Thoracic aorta (tissue), 2 donors: Measurements from ENCODE around the gene TESK1. TPM values are rescaled to one million over a fixed set of nuclear protein-coding genes. Genes with fewer than 3 reads are reported as not detected.

ENCODE experiments used
- ATAC-seq: fragments of 150-250 bp; one replicate; pipeline ENCODE4 v1.8.0; 2017; ENCODE audit warnings: low read depth; ENCODE audit not compliant: insufficient number of reproducible peaks, low FRiP score
- DNase-seq: peaks from one replicate; pipeline ENCODE4 v3.0.0-alpha.2; 2020; ENCODE audit warnings: low spot score
- H3K27ac ChIP-seq, 2 donors: fragments of 200-600 bp; sonication (generic); 1 replicate in 1 of 2; 2 replicates in 1 of 2; pipeline ENCODE4 v1.5.1; 2016; ENCODE audit warnings: mild to moderate bottlenecking in 2 of 2, moderate library complexity in 2 of 2
- H3K27me3 ChIP-seq: fragments of 200-600 bp; sonication (generic); replicated peaks from 2 replicates; pipeline ENCODE4 v1.6.0; 2016; ENCODE audit warnings: mild to moderate bottlenecking; ENCODE audit not compliant: insufficient read depth
- H3K36me3 ChIP-seq: fragments of 200-600 bp; sonication (generic); one replicate; pipeline ENCODE4 v1.5.1; 2016
- H3K4me1 ChIP-seq, 2 donors: fragments of 200-600 bp; sonication (generic); 1 replicate in 1 of 2; 2 replicates in 1 of 2; pipeline versions ENCODE4 v1.5.1 to v1.6.0; 2016; ENCODE audit warnings: low read depth in 2 of 2, mild to moderate bottlenecking in 1 of 2; ENCODE audit not compliant: control insufficient read depth in 1 of 2
- H3K4me3 ChIP-seq: fragments of 200-600 bp; sonication (generic); 2 replicates; pipeline ENCODE4 v1.5.1; 2016; ENCODE audit warnings: mild to moderate bottlenecking
- H3K9me3 ChIP-seq: fragments of 200-600 bp; sonication (generic); 2 replicates; pipeline ENCODE4 v1.5.1; 2016
- total RNA-seq, 2 donors: library from RNA; depleted of rRNA; stranded (reverse); fragments of >200 nt; gene quantifications; one replicate each; pipeline versions ENCODE4 v1.1.0 to v1.2.3, GENCODE V29; 2016
- TF ChIP-seq, protein P1 (sequence below): fragments of 200-600 bp; sonication (generic); IDR thresholded peaks from one replicate; pipeline ENCODE4 v1.5.1; 2019; ENCODE audit warnings: antibody characterized with exemption

TESK1 gene
- total RNA-seq, 2 donors from 2014 or later: 64.5 to 69.9 TPM

DNA sequence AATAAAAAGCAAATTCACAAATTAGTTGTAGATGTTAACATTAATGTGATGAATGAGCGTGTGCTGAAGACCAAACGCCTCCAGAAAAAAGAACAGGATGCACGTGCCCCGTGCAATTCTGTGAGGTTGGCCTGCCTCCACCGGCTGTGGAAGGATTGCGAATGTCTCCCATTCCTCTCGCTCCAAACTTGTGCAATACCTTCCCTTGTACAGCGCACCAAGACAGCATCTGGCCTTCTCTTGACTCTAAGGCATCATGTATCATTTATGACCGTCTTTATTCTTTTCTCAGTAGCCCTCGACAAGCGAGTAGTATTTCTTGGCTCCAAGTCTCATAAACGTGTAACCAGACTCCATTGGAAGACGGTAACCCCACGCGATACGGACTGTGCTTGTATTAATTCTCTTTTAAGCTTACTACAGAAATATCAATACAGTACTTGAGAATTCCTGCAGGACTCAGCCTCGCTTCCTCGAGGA is 1.5 kb upstream of the TESK1 start:
- DNase-seq (no peak), ATAC-seq (peak; percentile 54)
- H3K4me1 ChIP-seq: peaks cover 24 to 48% of the 10 kb centered on the region in 2 donors
- H3K36me3 ChIP-seq: peaks cover 13% of the 10 kb centered on the region
- TF ChIP-seq, protein P1, sequence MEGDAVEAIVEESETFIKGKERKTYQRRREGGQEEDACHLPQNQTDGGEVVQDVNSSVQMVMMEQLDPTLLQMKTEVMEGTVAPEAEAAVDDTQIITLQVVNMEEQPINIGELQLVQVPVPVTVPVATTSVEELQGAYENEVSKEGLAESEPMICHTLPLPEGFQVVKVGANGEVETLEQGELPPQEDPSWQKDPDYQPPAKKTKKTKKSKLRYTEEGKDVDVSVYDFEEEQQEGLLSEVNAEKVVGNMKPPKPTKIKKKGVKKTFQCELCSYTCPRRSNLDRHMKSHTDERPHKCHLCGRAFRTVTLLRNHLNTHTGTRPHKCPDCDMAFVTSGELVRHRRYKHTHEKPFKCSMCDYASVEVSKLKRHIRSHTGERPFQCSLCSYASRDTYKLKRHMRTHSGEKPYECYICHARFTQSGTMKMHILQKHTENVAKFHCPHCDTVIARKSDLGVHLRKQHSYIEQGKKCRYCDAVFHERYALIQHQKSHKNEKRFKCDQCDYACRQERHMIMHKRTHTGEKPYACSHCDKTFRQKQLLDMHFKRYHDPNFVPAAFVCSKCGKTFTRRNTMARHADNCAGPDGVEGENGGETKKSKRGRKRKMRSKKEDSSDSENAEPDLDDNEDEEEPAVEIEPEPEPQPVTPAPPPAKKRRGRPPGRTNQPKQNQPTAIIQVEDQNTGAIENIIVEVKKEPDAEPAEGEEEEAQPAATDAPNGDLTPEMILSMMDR: no peak
- H3K4me3 ChIP-seq: peak overlapping the region; percentile 90
- no peaks in the 10 kb centered on the region for H3K27me3 ChIP-seq
- H3K27ac ChIP-seq: peak overlapping the region; percentile 88 to 89
- H3K9me3 ChIP-seq: no peaks in the 10 kb centered on the region

DNA sequence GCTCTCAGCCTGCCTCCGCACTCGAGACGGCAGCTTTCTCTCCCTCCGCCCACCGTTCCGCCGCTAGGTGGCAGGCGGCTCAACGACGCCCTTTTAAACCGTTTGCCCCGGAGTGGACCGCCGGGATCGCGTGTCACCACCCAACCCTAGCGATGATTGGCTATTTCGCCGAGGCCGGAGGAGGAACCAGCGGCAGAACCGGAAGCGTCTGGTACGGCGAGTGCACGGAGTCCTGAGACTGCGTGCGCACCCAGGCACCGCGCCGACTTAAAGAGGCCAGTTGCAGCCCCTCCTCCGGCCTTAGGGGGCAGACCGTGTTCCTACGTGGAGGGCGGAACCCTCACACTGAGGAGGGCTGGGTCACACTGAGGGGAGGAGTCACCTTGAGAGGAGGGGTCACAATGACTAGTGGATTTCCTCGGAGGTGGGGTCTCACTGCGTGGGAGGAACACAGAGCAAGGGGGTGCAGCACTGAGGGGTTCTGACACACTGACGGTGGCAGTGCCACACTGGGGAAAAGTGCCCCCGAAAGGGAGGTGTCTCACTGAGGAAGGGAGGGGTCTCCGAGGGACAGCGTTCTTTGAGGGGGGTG is 980 bp upstream of the TESK1 start:
- Histone ChIP-seq H3K27ac (peak overlapping the region; percentile 91 to 94), H3K27me3 (no peaks in the 10 kb centered on the region), H3K36me3 (peaks cover 18% of the 10 kb centered on the region), H3K9me3 (no peaks in the 10 kb centered on the region), H3K4me1 (peaks cover 19 to 43% of the 10 kb centered on the region in 2 donors), H3K4me3 (peak overlapping the region; percentile 90)
- TF ChIP-seq, protein P1: peak; percentile 89
- peak; percentile 91 for ATAC-seq
- peak; percentile 99 for DNase-seq

DNA sequence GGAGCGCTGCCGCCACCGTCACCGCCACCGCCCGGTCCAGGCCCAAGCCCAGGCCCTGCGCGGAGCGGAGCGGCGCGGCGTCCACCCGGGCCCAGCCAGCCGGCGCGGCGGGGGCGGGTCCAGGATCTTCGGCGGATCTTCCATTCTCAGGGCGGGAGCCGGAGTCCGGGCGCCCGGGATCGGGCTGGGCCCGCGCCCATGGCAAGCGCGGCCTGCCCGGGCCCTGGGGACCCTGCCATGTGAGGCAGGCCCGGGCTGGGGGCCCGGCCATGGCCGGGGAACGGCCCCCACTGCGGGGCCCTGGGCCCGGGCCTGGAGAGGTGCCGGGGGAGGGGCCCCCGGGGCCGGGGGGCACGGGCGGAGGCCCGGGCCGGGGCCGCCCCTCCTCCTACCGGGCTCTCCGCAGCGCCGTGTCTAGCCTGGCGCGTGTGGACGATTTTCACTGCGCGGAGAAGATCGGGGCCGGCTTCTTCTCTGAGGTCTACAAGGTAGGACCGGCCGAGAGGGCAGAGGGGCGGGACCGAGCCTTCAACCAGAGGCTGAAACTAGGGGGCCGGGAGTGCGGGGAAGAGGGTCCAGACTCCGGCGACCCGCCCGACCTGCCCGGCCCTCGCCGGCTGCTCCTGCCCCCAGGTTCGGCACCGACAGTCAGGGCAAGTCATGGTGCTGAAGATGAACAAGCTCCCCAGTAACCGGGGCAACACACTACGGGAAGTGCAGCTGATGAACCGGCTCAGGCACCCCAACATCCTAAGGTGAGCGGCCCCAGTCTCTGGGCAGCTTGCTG is 482 bp downstream of the TESK1 start:
- TF ChIP-seq, protein P1: no peak

DNA sequence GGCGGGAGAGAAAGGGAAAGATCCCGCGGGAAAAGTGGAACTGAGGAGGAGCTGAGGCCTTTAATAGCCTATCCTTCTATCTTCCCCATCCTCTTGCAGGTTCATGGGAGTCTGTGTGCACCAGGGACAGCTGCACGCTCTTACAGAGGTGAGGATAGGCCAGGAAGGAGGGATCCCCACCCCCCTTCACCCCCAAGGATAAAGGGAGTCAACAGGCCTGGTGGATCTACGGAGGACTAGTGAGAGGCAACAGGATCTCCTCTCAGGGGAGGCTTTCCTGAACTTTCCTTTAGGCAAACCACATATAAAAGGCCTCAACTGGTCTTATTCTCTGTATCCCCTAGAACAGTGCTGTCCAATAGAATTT is 1.1 kb downstream of the TESK1 start:
- TF ChIP-seq, protein P1: no peak
- DNase-seq (no peak), ATAC-seq (no peak)
- Histone ChIP-seq H3K4me1 (peaks cover 19 to 25% of the 10 kb centered on the region in 2 donors), H3K36me3 (peaks cover 24% of the 10 kb centered on the region), H3K4me3 (peak overlapping the region; percentile 90), H3K27ac (peak overlapping the region; percentile 58 to 66), H3K9me3 (no peaks in the 10 kb centered on the region), H3K27me3 (no peaks in the 10 kb centered on the region)

More for the DNA sequence above, 482 bp downstream of the TESK1 start:
- Histone ChIP-seq H3K36me3 (peaks cover 24% of the 10 kb centered on the region), H3K27ac (peak overlapping the region; percentile 58 to 66), H3K27me3 (no peaks in the 10 kb centered on the region), H3K4me1 (peaks cover 19 to 29% of the 10 kb centered on the region in 2 donors), H3K4me3 (peak overlapping the region; percentile 90), H3K9me3 (no peaks in the 10 kb centered on the region)
- ATAC-seq (no peak), DNase-seq (no peak)

DNA sequence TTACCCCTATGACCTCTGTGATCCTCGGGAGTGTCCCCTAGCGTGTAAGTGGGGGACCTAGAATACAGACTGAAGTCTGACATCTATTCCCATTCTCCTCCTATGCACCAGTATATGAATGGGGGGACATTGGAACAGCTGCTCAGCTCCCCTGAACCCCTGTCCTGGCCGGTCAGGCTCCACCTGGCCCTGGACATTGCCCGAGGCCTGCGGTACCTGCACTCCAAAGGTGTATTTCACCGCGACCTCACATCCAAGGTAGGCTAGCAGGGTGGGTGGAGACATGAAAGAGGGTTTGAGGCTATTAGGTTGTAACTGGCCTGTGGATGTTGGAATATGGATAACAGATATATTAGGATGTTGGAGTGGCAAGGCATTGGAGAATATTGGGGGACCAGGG is 1.7 kb downstream of the TESK1 start:
- peaks cover 24% of the 10 kb centered on the region for H3K36me3 ChIP-seq
- no peak for ATAC-seq
- TF ChIP-seq, protein P1: no peak
- peaks cover 19 to 25% of the 10 kb centered on the region in 2 donors for H3K4me1 ChIP-seq
- H3K4me3 ChIP-seq: peak overlapping the region; percentile 90
- H3K9me3 ChIP-seq: no peaks in the 10 kb centered on the region
- H3K27me3 ChIP-seq: no peaks in the 10 kb centered on the region
- no peak for DNase-seq
- H3K27ac ChIP-seq: no peak overlapping the region
